ENCODE data around the gene JMJD1C. TPM values are rescaled to one million over a fixed set of nuclear protein-coding genes. Genes with fewer than 3 reads are reported as not detected.
A peak's percentile ranks its signal among the peaks of the same experiment; 100 is the strongest.

Gene JMJD1C
- total RNA-seq, 4 donors from 2014 or later, result 76.2 to 150 (median 101) TPM

DNA sequence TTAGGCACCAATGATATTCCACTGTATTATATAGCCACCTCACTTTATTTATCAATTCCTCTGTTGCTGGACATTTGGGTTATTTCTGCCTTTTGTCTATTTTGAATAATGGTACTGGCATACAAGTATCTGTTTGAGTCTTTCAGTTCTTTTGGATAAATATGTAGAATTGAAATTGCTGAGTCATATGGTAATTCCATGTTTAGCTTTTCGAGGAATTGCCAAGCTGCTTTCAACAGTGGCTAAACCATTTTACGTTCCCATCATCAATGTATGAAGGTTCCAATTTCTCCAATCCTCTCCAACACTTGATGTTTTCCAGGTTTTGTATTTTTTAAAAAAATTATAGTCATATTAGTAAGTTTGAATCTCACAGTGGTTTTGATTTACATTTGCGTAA lies 42.3 kb downstream of the JMJD1C start:
- ATAC-seq, result no peak
- H3K27ac ChIP-seq, result no peak overlapping the region
- no peaks in the 10 kb centered on the region for H3K27me3 ChIP-seq
- H3K4me3 ChIP-seq, result no peak overlapping the region
- H3K9me3 ChIP-seq, result no peaks in the 10 kb centered on the region
- H3K36me3 ChIP-seq, result no peaks in the 10 kb centered on the region
- WGBS, 2 donors (ENCODE audit: low coverage in 1 of 2), result 45 to 50% methylated on average over 3 of the region's 3 CpGs
- peaks cover 0 to 40% (median 3%) of the 10 kb centered on the region in 3 donors for H3K4me1 ChIP-seq
- TF ChIP-seq POLR2AphosphoS5 (IDR thresholded peaks at IDR 0.05), result no peak
- TF ChIP-seq EP300 (IDR thresholded peaks at IDR 0.05), result no peak
- TF ChIP-seq, protein P1, sequence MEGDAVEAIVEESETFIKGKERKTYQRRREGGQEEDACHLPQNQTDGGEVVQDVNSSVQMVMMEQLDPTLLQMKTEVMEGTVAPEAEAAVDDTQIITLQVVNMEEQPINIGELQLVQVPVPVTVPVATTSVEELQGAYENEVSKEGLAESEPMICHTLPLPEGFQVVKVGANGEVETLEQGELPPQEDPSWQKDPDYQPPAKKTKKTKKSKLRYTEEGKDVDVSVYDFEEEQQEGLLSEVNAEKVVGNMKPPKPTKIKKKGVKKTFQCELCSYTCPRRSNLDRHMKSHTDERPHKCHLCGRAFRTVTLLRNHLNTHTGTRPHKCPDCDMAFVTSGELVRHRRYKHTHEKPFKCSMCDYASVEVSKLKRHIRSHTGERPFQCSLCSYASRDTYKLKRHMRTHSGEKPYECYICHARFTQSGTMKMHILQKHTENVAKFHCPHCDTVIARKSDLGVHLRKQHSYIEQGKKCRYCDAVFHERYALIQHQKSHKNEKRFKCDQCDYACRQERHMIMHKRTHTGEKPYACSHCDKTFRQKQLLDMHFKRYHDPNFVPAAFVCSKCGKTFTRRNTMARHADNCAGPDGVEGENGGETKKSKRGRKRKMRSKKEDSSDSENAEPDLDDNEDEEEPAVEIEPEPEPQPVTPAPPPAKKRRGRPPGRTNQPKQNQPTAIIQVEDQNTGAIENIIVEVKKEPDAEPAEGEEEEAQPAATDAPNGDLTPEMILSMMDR (IDR thresholded peaks at IDR 0.05), result no peak
- no peak for TF ChIP-seq POLR2A (IDR thresholded peaks at IDR 0.05)

DNA sequence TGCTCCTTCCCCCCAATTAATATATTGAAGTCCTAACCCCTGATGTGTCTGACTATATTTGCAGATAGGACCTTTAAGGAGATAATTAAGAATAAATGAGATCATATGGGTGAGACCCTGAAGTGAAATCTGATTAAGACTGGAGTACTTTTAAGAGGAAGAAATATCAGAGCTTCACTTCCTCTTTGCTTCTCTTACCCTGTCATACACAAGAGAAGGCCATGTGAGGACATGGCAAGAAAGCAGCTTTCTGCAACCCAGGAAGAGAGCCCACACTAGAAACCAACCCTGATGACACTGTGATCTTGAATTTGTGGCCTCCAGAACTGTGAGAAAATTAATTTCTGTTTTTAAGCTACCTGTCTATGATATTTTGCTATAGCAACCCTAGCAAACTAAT lies 44.2 kb downstream of the JMJD1C start:
- Histone ChIP-seq H3K4me1 (peaks cover 0 to 49% (median 3%) of the 10 kb centered on the region in 3 donors), H3K27me3 (no peaks in the 10 kb centered on the region), H3K36me3 (no peaks in the 10 kb centered on the region), H3K27ac (no peak overlapping the region), H3K9me3 (no peaks in the 10 kb centered on the region), H3K4me3 (no peak overlapping the region)
- no peak for ATAC-seq
- TF ChIP-seq, protein P1 (IDR thresholded peaks at IDR 0.05), result no peak
- TF ChIP-seq POLR2AphosphoS5 (IDR thresholded peaks at IDR 0.05) (no peak), EP300 (IDR thresholded peaks at IDR 0.05) (no peak), POLR2A (IDR thresholded peaks at IDR 0.05) (no peak)

DNA sequence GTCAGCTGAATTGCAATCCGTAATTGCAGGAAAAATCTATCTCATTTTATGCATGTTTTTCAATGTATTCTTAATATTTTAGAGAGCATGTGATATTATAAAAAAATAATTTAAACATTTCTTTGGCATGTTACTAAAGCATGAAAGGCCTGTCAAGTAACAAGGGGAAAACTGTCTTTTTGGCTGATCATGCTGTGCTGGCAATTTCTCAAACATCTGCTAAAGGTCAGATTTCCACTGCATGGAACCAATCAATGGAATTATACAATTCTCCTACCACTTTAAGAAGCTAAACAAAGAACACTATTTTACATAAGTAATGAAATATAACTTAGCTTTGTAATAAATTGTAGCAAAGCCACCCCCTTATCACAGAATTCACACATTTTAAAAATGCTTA lies 49.4 kb downstream of the JMJD1C start:
- H3K27ac ChIP-seq, result no peak overlapping the region
- no peaks in the 10 kb centered on the region for H3K9me3 ChIP-seq
- H3K36me3 ChIP-seq, result no peaks in the 10 kb centered on the region
- H3K4me3 ChIP-seq, result no peak overlapping the region
- H3K4me1 ChIP-seq, result peaks cover 0 to 53% (median 0%) of the 10 kb centered on the region in 3 donors
- TF ChIP-seq, protein P1 (IDR thresholded peaks at IDR 0.05), result no peak
- TF ChIP-seq POLR2AphosphoS5 (IDR thresholded peaks at IDR 0.05), result no peak
- no peak for TF ChIP-seq EP300 (IDR thresholded peaks at IDR 0.05)
- TF ChIP-seq POLR2A (IDR thresholded peaks at IDR 0.05), result no peak
- ATAC-seq, result no peak
- no peaks in the 10 kb centered on the region for H3K27me3 ChIP-seq
- 44 to 47% methylated on average over 1 of the region's 1 CpG for WGBS, 2 donors (ENCODE audit: low coverage in 1 of 2)

DNA sequence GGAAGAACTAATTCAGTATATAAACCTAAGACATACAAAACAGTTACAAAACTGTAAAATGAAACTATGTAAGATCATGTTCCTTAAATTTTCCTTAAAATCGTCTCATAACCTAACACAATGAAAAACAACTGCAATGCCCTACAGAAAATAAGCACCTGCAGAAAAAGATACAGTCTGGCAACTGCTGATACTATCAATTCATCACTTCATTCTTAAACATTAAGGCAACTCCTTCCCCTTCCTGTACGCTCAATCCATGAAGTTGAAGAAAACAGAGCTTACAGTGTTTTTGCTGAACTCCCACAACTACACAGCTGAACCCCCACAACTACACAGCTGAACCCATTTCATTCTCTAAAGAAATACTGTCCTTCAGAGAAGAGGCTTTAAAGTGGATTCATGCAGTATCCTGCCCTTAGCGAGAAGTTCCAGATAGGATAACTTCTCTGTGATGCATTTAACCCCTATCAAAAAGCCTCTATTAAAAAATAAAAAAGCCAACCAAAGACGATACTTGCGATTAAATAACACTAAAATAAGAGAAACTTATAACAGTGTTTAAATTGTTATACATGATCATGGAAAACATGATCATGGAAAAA lies 50.0 kb downstream of the JMJD1C start:
- Histone ChIP-seq H3K4me3 (no peak overlapping the region), H3K4me1 (peaks cover 0 to 49% (median 0%) of the 10 kb centered on the region in 3 donors), H3K9me3 (no peaks in the 10 kb centered on the region), H3K27me3 (no peaks in the 10 kb centered on the region), H3K27ac (peak overlapping the region in 2 of 4 donors; percentile 0 to 10), H3K36me3 (no peaks in the 10 kb centered on the region)
- no peak for ATAC-seq
- WGBS, 2 donors (ENCODE audit: low coverage in 1 of 2), result 22 to 25% methylated on average over 5 of the region's 5 CpGs
- TF ChIP-seq POLR2AphosphoS5 (IDR thresholded peaks at IDR 0.05) (no peak), POLR2A (IDR thresholded peaks at IDR 0.05) (no peak), EP300 (IDR thresholded peaks at IDR 0.05) (no peak)
- TF ChIP-seq, protein P1 (IDR thresholded peaks at IDR 0.05), result no peak

DNA sequence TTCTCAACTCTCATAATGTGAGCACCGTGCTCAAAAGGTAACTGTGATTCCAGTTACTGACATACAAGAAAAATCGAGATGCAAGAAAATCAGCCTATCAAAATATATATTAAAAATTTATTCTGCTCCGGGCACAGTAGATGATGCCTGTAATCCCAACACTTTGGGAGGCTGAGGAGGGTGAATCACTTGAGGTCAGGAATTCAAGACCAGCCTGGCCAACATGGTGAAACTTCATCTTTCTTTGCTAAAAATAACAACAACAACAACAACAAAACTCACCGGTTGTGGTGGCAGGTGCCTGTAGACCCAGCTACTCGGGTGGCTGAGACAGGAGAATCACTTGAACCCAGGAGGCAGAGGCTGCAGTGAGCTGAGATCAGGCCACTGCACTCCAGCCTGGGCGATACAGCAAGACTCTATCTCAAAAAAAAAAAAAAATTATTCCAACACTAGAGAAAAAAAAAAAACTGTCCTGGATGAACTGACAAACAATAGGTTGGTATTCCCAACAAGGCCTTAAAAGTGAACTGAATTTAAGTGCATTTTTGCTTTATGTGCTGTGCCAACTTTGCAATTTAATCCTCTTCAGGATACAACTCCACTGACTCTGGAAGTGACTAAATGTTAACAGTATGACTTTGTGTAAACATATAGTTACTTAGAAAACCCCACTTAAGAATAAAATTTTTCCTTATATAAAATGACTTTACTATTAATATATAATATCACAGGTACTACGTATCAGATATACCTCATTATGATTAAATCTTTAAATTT lies 51.1 kb downstream of the JMJD1C start:
- H3K27me3 ChIP-seq, result no peaks in the 10 kb centered on the region
- H3K36me3 ChIP-seq, result no peaks in the 10 kb centered on the region
- WGBS, 2 donors (ENCODE audit: low coverage in 1 of 2), result 81 to 84% methylated on average over 5 of the region's 7 CpGs
- H3K4me3 ChIP-seq, result no peak overlapping the region
- peaks cover 0 to 56% (median under 1%) of the 10 kb centered on the region in 3 donors for H3K4me1 ChIP-seq
- no peaks in the 10 kb centered on the region for H3K9me3 ChIP-seq
- peak; percentile 9 for TF ChIP-seq POLR2AphosphoS5 (IDR thresholded peaks at IDR 0.05)
- TF ChIP-seq, protein P1 (IDR thresholded peaks at IDR 0.05), result no peak
- no peak for ATAC-seq
- peak overlapping the region in 1 of 4 donors; percentile 46 for H3K27ac ChIP-seq
